GDM1 (cell line): ENCODE data around the gene CCDC54.

Experiments used
- DNase-seq: peaks from one replicate; lab custom pipeline; 2025; lab: John Stamatoyannopoulos, UW

CCDC54 gene

GRCh38 chr3:107394502-107394901 lies 17.3 kb downstream of the CCDC54 start:
- no peak for DNase-seq

GRCh38 chr3:107395066-107395465 lies 17.8 kb downstream of the CCDC54 start:
- no peak for DNase-seq

GRCh38 chr3:107401301-107401700 lies 24.1 kb downstream of the CCDC54 start:
- no peak for DNase-seq

GRCh38 chr3:107402214-107402613 lies 25.0 kb downstream of the CCDC54 start:
- no peak for DNase-seq

- no peak for DNase-seq
Measured at GRCh38 chr3:107404727-107405469, 27.7 kb downstream of the CCDC54 start.

- no peak for DNase-seq
Measured at GRCh38 chr3:107407355-107407754, 30.1 kb downstream of the CCDC54 start.

GRCh38 chr3:107408513-107408912 lies 31.3 kb downstream of the CCDC54 start:
- DNase-seq, result no peak

- no peak for DNase-seq
Measured at GRCh38 chr3:107409365-107409764, 32.1 kb downstream of the CCDC54 start.

GRCh38 chr3:107410606-107411005 lies 33.4 kb downstream of the CCDC54 start:
- no peak for DNase-seq

GRCh38 chr3:107411056-107411455 lies 33.8 kb downstream of the CCDC54 start:
- no peak for DNase-seq

GRCh38 chr3:107411779-107412178 lies 34.5 kb downstream of the CCDC54 start:
- DNase-seq, result no peak

GRCh38 chr3:107412376-107412775 lies 35.1 kb downstream of the CCDC54 start:
- DNase-seq, result no peak

GRCh38 chr3:107413264-107413663 lies 36.0 kb downstream of the CCDC54 start:
- DNase-seq, result no peak

- no peak for DNase-seq
Measured at GRCh38 chr3:107414325-107414964, 37.2 kb downstream of the CCDC54 start.

- no peak for DNase-seq
Measured at GRCh38 chr3:107416138-107416537, 38.9 kb downstream of the CCDC54 start.

- DNase-seq, result no peak
Measured at GRCh38 chr3:107416886-107417285, 39.6 kb downstream of the CCDC54 start.

- DNase-seq, result peak; percentile 50
Measured at GRCh38 chr3:107421170-107421792, 44.0 kb downstream of the CCDC54 start.

GRCh38 chr3:107421881-107422280 lies 44.6 kb downstream of the CCDC54 start:
- DNase-seq, result no peak

- DNase-seq, result no peak
Measured at GRCh38 chr3:107425033-107425432, 47.8 kb downstream of the CCDC54 start.

- DNase-seq, result no peak
Measured at GRCh38 chr3:107426223-107426622, 49.0 kb downstream of the CCDC54 start.
